ENCODE measurements around the gene HDHD3.
"Not testable (repeated sequence)": the region's sequence is repeated elsewhere in the genome, so short reads cannot be mapped to it uniquely, and the experiment has no call there.

HDHD3 gene

DNA sequence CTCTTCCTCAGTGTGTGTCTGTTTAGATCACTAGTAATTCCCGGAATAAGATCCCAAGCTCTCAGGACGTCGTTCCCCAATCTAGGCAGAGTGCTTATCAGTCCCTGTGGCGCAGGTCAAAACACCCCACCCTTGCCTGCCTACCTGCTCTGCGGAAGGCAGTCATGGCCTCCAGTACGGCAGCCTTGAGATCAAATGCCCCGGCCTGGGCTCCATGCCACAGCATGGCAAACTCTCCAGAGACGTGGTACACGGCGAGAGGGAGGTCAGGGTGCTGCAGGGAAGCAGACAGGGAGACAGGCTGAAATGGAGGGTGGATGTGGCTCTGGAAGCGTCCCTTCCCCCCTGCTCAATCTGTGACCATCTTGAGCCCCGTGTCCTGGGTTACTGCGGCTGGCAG lies 12.0 kb upstream of the HDHD3 start:
- DNase-seq: no peak

DNA sequence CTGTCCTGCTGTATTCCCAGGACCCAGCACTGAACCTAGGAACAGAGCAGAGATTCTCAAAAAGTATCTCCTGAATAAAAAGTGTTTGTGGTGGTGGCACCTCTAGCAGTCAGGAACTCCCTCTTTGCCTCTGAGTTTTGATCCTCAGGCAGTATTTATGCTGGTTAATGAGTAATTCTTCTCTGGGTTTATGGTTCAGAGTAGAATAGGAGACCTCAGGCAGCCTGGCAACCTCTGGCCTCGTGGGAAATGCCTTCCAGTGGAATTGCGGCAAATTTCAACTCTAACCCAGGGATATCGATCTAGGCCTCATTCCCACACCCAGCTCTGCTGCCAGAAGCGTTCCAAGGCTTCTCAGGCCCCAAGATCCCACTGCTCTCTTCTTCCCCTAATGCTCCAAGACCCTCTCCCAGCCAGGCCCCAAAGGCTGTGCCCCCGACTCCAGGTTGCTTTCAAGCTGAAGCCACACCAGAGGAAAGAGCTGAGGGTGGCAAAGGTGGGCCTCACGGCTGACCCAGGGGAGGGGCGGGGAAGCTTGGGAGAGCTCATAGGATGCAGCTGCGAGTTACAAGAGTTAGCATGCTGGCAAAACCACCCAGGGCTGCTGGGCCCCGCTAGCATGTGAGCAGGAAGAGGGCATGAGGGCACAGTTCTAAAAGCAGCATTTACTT lies 10.9 kb upstream of the HDHD3 start:
- no peak for DNase-seq

DNA sequence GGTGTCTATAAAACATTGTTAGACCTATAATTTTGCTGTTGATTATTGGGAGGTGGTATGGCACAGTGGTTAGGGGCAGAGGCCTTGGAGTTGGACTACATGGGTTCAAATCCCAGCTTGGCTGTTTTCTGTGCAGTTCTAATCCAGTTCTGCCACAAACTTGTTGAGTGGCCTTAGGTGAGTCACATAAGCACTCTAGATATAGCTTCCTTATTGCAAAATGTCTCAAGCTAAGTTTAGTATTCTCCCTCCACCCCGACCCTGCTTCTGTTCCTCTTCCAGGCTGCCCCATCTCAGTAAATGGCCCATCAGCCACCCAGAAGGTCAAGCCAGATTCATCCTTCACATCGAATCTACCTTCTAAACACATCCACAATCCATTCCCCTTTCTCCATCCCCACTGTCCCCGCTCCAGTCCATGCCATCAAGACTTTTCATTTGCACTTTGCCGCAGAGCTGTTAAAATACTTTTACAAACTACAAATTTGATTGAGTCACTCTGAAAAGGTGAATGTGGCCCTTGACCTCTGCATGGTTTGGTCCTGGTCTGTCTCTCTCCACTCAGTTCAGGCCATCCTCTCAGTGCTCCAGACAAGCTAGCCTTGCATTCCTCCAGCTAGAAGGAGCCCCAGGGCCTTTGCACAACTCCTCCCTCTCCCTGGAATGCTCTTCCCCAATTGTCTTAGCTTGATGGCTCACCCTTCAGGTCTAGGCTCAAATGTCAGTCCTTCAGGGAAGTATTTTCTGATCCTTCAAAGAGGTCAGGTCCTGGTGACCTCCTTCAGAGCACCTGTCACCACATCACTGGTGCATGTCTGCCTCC lies 10.0 kb upstream of the HDHD3 start:
- DNase-seq: no peak

- DNase-seq: no peak
Measured at GRCh38 chr9:113381909-113382411, 5.2 kb upstream of the HDHD3 start.

- not testable (repeated sequence) for DNase-seq
Measured at GRCh38 chr9:113381441-113381840, 4.7 kb upstream of the HDHD3 start.

- DNase-seq: no peak
Measured at GRCh38 chr9:113380869-113381378, 4.1 kb upstream of the HDHD3 start.

DNA sequence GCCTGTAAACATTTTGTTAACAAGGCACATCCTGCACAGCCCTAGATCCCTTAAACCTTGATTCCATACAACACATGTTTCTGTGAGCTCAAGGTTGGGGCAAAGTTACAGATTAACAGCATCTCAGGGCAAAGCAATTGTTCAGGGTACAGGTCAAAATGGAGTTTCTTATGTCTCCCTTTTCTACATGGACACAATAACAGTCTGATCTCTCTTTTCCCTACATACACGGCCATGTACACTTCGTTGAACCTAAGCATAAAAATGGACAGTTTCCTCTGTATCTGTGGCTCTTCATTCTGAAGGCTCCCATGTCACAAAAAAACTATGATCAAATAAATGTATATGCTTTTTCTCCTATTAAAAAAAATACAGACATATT lies 3.0 kb upstream of the HDHD3 start:
- not testable (repeated sequence) for DNase-seq

DNA sequence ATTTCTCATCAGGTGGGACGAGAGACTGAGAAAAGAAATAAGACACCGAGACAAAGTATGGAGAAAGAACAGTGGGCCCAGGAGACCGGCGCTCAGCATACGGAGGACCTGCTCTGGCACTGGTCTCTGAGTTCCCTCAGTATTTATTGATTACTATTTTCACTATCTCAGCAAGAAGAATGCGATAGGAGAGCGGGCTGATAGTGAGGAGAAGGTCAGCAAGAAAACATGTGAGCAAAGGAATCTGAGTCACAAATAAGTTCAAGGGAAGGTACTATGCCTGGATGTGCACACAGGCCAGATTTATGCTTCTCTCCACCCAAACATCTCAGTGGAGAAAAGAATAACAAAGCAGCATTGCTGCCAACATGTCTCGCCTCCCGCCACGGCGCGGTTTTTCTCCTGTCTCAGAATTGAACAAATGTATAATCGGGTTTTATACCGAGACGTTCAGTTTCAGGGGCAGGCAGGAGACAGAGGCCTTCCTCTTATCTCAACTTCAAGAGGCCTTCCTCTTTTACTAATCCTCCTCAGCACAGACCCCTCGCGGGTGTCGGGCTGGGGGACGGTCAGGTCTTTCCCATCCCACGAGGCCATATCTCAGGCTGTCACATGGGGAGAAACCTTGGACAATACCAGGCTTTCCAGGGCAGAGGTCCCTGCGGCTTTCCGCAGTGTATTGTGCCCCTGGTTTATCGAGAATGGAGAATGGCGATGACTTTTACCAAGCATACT lies 2.5 kb upstream of the HDHD3 start:
- DNase-seq: not testable (repeated sequence)

DNA sequence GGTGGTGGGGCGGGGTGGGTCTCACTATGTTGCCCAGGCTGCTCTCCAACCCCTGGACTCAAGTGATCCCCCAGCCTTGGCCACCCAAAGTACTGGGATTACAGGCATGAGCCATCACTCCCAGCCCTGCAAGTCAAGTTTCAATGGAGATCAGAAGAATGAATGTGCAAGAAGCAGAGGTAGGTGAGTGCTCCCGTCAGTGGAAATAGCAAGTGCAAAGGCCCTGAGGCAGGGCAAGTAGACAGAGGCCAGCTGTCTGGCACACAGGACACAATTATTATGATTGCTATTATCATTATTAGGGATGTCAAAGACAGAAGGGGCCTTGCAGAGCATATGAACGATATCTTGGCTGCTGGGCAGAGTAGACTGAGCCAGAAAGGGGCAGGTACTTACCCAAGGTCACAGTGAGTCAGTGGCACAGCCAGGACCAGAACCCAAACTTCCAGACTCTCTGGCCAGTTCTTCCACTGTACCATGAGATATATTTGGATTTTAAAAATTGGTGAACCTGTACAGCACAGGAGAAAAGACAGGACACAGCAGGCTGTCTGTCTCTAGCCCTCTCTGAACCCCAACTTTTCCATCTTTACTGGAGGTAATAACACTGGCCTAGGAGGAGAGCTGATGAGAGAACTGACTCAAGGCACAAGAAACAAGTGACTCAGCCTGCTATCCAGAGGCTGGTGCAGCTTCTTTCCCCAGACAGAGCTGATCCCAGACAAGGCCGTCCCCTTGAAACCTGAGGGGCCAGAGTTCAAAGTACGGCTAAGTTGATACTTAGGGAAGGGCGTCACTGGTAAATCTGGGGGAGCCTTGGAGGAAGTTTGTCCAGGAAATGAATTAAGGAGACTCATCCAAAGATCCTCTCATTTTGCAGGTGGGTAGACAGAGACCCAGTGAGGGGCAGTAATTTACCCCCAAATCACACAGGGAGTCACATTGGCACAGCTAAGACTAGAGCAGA lies 1.4 kb downstream of the HDHD3 start:
- DNase-seq: no peak

DNA sequence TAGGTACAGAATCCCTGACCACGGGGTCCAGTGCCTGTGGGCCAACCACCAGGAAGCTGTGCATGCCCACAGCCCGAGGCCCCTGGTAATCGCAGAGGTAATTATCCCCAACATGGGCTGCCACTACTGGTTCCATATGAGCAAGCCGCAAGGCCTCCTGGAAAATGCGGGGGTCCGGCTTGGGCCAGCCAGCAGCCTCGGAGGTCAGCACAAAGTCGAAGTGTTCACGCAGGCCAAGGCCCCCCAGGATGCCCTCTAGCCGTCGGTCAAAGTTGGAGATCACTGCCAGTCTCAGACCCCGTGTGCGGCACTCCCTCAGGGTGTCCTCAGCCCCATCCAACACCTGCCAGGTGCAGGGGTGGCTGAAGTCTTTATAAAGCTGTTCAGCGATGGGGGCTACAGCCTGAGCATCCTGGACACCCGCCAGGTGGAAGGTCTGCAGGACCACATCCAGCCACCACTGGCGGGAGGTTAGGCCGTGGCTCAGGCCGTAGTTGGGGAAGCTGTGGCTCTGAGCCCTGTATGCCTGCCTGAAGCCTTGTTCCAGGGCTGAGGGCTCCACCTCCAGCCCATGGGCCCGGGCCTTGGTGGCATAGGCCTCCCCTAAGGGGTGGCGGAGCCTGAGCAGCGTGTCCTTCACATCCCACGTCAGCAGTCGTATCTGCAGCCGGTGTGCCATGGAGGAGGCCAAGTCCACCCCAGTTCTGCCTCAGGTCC lies 3.0 kb downstream of the HDHD3 start:
- DNase-seq: no peak

DNA sequence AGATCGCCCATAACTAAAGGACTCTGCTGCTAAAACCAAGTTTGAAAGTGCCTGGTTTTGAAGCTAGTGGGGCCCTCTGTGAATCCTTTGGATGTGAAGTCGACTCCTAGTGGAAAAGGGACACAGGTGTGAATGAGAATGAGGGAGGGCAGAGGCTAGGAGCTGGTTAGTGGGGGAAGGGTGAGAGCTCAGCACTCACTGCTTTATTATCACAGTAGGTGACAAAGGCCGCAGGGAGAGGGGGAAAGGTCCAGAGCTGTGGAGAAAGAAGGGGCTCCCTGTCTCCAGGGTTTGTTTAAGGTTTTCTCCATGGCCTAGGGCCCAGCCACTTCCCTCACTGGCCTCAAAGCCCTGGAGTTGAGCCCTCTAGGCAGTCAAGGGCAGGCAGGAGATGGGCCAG lies 3.5 kb downstream of the HDHD3 start:
- DNase-seq: no peak

DNA sequence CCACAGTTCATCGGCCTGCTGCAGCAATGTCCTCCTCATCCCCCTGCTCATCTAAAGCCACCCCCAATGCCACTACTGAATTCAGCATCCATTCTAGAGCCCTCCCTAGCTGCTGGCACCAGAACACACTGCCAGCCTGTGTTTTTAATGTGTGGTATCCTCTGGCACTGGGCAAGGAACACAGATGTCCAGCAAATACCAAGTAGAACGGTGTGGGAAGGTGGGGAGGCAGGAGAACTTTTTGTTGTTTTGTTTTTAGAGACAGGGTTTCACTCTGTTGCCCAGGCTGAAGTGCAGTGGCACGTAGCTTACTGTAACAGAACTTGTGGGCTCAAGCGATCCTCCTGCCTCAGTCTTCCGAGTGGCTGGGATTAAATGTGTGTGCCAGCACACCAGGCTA lies 4.7 kb downstream of the HDHD3 start:
- DNase-seq: no peak

GRCh38 chr9:113370806-113371325 lies 5.9 kb downstream of the HDHD3 start:
- no peak for DNase-seq

DNA sequence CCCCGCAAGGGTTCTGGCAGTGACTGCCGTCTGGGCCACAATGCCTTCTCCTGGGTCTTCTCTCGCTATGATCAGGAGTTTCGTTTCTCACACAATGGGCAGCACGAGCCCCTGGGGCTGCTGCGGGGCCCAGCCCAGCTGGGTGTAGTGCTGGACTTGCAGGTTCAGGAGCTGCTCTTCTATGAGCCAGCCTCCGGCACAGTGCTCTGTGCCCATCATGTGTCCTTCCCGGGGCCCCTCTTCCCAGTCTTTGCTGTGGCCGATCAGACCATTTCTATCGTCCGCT lies 7.0 kb downstream of the HDHD3 start:
- no peak for DNase-seq

DNA sequence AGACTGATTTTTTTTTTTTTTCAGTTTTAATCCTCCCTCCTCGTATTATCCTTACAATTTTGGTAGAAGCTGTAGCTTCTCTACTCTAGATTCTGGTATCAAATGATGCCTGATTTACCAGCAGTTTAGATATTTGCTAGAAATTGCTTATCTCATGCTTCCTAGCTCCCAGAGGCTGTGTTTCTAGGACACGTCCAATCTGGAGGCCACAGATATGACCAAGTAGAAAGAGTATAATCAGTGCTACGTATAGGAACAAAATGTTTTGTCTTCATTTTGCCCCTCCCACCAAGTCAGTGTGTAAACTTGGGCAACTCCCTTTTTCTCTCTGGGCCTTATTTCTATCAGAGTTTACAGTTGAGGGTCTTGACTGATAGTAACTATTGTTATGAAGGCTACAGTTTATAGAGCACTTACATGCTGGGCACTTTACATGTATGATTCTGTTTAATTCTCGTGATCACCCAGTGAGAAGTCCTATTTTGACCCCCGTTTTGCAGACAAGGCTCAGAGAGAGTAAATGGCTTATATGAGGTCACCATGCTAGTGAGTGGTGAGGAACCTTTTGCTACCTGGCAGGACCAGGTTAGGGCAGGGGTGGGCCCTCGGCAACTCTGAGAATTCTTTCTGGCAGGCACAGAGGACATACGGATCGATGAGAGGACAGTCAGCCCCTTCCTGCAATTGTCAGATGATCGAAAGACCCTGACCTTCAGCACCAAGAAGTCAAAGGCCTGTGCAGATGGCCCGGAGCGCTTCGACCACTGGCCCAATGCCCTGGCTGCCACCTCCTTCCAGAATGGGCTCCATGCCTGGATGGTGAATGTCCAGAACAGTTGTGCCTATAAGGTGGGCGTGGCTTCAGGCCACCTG lies 7.6 kb downstream of the HDHD3 start:
- DNase-seq: no peak

GRCh38 chr9:113368348-113368981 lies 8.3 kb downstream of the HDHD3 start:
- no peak for DNase-seq

DNA sequence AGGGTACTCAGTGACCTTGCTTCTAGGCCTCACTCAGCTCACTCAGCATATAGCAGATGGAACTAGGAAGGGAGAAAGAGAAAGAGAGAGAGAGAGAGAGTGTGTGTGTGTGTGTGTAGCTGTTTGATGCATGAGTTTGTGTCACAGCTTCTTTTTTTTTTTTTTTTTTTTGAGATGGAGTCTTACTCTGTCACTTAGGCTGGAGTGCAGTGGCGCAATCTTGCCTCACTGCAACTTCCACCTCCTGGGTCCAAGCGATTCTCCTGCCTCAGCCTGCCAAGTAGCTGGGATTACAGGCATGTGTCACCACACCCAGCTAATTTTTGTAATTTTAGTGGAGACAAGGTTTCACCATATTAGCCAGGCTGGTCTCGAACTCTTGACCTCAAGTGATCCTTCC lies 11.1 kb downstream of the HDHD3 start:
- DNase-seq: not testable (repeated sequence)

GRCh38 chr9:113364951-113365350 lies 11.8 kb downstream of the HDHD3 start:
- no peak for DNase-seq

GRCh38 chr9:113363336-113363735 lies 13.4 kb downstream of the HDHD3 start:
- DNase-seq: no peak

All from retina (tissue), 1 donor.